Fibroblast of skin of abdomen (primary cell): ENCODE data around the gene TTLL12.
A peak's percentile ranks its signal among the peaks of the same experiment; 100 is the strongest.
"Not testable (repeated sequence)": the region's sequence is repeated elsewhere in the genome, so short reads cannot be mapped to it uniquely, and the experiment has no call there.

Experiments used
- DNase-seq: peaks from one replicate; pipeline ENCODE4 v3.0.0-alpha.2; 2013

TTLL12 gene

DNA sequence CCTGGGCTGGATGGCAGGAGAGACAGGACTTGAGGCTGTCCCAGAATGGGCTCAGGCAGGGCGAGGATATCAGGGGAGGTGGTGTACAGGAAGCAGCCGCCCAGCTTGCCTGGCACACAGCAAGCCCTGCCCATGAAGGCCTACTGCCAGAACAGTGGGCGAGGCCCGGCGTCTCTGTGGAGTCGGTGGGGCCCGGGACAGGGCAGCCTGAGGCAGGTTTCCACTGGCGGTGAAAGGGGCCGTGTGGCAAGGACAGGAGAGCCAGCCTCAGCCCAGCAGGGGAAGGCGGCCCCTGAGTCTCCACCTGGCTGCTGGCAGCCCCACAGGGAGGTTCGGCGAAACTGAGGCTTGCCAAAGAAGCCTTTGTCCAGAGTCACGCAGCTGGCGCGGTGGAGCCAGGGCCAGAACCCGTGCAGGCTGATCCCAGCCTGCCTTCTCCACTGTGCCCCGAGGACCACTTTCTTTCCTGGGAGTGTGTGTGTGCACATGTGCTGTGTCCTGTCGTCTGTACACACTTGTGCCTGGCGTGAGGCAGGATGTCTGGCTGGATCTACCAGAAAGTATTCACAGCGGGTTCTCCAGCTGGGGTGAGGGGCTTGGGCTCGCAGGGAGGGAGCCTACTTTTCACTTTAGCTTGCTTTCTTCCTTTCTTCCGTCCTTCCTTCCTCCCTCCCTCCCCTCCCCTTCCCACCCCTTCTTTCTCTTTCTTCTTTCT lies 34.4 kb downstream of the TTLL12 start:
- DNase-seq, result peak; percentile 30

GRCh38 chr22:43152003-43152356 lies 35.0 kb downstream of the TTLL12 start:
- DNase-seq, result no peak

DNA sequence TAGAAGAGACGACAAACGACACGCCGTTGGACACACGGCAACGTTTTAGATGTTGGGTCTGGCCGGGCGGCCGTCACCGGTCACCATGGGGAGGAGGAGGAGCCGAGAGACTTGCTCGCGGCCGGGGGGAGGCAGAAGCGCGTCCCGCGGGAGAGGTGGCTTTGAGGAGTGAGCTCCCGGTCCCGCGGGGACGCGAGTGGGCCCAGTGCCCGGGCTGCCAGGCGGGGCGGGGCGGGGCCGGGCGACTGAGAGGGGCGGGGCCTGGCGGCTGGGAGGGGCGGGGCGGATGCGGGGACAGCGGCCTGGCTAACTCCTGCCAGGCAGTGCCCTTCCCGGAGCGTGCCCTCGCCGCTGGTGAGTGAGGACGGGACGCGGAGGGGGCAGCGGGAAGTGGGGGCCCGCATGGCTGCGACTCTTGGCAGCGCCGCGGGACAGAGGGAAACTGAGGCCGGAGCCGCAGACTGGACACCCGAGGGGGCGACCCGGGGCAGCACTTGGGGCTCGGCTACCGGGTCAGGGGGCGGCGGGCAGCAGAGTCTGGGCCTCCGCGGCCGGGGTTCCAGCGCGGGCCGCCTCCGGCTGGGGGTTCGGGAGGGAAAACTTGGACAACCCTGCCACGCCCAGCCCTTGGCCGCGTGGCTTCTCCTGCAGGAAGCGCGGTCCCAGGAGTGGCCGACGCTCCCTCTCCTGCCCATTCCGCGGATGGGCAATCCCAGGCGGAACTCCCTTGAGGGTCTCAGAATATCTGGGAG lies 35.5 kb downstream of the TTLL12 start, which contains the start of gene TSPO:
TSS of gene TSPO (plus strand) at position 309 of the 752 bp plus-strand sequence. CDS start 7,680 bp downstream, outside the sequence.
- peak; percentile 51 for DNase-seq

DNA sequence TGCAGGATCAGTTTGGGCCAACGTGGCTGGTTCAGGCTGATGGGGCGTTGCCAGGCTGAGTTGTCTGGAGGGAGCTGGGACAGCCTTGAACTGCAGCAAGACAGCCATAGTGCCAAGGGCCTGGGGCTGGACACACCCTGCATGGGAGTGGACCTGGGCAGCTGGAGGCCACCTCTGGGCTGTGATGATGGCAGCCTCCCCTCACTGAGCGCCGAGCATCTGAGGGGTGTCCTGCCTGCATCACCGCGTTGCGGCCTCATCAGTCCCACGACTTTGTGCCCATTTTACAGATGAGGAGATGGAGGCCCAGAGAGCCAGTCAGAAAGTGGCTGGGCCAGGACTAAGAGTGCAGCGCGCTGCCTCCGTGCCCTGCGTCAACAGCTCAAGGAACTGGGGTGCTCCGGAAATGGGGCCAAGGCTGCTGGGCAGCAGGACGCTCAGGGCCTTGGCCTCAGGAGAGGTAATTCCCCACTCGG lies 36.2 kb downstream of the TTLL12 start:
- no peak for DNase-seq

DNA sequence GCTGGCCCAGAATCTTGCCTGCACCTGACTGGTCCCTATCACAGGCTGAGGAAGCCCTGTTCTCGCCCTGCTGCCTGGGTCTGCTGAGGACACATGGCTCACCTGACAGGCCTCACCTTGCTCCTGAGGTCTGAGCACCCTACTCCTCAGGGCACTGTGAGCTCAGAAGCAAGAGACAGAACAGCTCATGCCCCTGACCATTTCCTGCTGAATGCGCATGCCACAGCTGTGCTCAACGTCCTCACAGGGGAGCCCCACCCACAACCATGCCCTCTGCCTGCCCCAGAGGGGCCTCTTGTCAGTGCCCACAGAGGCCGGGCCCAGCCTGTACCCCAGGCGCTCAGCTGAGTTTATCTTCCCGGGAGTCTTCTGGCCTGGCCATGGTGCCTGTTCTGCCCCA lies 38.4 kb downstream of the TTLL12 start:
- no peak for DNase-seq

DNA sequence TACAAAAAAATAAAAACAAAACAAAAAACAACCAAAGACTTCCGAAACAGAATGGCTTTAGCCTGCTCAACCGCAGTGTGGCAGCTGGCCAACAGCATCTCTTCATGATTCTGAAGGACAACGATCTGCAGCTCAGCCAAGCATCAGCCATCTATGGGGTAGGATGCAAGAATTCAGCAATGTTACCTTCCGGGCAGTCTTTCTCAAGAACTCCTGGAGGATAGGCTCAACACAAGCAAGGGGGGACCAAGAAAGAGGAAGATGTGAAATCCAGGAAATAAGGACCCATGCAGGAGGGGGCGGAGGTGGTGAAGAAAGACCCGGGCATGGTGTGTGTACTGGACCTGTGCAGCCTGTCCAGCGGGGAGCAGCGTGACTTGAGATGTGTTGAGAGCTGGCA lies 39.1 kb downstream of the TTLL12 start:
- DNase-seq, result no peak

DNA sequence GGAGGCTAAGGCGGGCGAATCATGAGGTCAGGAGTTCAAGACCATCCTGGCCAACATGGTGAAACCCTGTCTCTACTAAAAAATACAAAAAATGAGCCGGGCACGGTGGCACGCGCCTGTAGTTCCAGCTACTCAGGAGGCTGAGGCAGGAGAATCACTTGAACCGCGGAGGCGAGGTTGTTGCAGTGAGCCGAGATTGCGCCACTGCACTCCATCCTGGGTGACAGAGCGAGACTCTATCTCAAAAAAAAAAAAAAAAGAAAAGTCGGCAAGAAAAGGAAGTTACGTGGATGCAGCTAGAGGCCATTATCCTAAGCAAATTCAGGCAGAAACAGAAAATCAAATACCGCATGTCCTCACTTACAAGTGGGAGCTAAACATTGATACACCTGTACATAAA lies 40.6 kb downstream of the TTLL12 start:
- not testable (repeated sequence) for DNase-seq

DNA sequence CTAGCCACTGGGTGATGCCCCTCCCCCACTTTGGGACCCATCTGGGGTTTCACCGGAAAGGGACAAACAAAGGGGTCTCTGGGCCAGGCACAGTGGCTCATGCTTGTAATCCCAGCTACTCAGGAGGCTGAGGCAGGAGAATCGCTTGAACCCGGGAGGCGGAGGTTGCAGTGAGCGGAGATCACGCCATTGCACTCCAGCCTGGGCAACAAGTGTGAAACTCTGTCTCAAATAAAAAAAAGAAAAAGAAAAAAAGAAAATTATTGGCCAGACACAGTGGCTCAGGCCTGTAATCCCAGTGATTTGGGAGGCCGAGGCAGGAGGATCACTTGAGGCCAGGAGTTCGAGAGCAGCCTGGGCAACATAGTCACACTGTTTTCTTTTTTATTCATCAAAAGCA lies 41.6 kb downstream of the TTLL12 start:
- DNase-seq, result not testable (repeated sequence)

GRCh38 chr22:43144949-43145348 lies 42.0 kb downstream of the TTLL12 start:
- no peak for DNase-seq

GRCh38 chr22:43142880-43143562 lies 43.9 kb downstream of the TTLL12 start, which contains the start of gene MCAT:
MCAT (minus strand) TSS chr22:43143398; CDS start chr22:43143348, 50 bp downstream.
- DNase-seq, result peak; percentile 72

DNA sequence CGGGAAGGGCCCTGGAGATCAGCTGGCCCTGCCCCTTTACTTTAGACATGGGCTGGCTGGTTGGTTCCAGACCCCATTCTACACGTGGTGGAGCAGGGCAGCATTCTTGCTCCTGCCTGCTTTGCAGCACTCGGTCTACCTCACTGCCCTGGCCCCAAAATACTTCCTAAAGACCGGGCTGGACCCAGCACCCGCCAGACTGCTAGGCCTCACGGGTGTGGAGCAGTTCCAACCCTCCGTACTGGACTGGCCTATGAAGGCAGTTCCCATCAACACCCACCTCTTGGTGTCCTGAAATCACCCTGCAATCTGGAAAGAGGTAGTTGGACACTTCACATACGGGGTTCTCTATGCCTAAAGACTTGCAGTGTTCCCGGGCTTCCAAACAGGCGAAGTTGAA lies 50.1 kb downstream of the TTLL12 start:
- no peak for DNase-seq

- peak; percentile 17 for DNase-seq
These were observed 50.7 kb downstream of the TTLL12 start for GRCh38 chr22:43136255-43136654.

DNA sequence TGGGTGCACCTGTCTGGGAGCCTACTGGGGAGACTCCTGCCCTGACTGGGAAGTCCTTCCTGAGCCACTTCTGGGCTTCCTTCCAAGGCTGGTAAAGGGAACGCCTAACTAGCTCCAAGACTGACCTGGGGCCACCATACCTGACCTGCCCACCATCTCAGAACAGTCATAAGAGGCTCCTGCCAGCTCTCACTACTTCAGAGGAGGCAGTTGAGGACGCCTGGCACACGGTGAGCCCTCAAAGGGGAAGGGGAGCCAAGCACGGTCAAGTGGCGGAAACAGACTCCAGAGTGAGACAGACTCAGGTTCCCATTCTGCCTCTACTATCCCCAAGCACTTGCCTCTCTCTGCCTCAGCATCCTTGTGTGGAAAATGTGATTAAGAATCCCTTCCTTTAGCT lies 51.4 kb downstream of the TTLL12 start:
- DNase-seq, result no peak

DNA sequence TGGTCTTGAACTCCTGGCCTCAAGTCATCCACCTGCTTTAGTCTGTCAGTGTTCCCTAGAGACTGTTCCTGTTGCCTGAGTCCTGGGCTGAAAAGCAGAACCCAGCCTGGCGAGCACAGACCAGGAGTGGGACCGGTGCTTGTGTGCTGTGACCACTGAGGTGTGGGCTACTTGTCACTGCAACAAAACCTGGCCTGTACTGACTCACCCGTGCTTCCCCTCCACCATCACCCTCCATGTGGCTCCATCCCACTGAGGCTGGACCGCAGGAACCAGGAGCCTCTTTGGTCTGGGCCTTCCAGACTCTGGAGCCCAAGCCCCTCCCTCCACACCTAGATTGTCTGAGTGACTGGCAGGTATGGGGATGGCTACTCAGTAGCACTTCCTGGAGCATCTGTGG lies 52.4 kb downstream of the TTLL12 start:
- no peak for DNase-seq

DNA sequence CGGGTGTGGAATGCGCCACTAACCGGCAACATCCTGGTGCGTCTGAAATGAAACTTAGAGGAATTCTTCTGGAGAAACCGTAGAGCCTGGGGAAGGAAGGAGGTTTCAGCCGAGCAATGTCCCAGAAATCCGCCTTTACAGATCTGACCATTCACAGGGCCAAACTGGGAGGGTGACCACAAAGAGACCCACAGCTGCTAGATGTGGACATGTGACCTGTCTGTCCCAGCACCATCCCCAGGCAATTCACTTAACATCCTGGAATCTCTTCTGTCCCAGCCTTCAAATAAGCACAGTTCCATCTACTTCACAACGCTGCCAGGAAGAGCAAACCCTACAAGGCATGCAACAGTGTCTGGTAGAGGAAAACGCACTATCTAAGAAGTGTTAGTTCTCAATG lies 53.5 kb downstream of the TTLL12 start:
- DNase-seq, result no peak

DNA sequence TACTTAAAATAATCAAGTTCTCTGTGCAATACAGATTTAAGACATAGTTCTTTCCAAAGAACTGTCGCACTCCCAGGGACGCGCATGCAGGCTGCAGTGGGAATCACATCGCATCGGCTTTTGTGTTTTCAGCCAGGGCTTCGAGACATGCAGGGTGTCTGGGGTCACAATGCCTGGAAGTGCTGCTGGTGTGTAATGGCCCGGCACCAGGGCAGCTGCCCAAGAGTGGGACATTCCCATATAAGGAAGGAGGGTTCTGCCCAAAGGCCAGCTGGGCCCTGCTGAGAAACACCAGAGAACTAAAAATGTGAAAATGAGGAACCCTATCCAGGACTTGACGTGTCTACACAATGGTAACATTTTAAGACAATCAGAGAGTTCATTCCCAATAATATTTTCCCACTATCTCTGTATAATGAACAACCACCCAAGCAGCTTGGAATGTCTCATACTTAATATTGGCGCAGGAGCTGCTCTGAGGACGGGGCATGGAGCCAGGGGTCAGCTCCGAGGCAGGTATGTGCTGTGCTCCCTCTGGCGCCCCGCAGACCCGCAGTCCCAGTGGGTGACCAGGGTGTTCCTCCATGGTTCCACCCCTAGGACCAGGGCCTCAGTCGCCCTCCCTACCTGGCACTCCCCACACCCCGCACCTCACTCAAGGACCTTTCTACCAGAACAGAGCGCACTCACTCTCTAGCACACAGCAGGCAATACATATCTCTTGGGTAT lies 55.0 kb downstream of the TTLL12 start:
- no peak for DNase-seq

DNA sequence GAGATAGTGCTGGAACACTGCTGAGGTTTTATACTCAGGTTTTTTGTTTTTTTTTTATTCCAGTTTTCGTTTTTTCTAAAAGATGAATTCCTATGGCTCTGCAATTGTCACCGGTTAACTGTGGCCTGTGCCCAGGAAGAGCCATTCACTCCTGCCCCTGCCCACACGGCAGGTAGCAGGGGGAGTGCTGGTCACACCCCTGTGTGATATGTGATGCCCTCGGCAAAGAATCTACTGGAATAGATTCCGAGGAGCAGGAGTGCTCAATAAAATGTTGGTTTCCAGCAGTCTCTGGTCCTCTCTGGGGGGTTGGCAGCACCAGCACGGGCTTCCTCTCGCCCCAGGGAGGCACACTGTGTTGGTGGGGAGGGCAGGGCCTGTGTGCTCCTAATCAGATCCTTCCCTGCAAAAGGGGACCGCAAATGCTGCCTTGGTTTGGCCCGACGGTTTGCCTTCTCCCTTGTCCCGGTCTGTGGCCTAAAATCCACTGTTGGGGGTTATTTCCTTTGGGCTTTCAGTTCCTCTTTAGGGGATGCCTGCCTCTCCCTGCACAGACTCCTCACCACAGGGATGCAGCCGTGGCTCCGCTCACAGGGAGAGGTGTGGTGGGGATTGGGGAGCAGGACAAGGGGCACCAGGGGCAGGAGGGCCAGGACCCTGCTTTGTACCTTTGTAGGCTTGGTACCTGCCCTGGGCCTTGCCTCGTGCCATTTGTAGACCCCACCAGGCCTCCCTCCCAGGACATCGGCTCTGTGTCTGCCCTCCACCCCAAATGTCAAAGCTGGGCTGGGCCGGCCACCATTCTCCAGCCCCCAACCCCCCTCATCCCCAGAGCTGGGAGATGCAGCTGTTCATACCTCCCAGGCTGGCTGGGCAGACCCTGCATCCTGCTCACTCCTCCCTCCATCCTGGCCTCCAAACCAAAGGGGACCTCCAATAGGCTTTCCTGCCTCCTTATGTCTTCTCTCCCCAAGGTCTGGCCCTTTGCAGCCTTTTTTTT lies 57.2 kb downstream of the TTLL12 start:
- no peak for DNase-seq

DNA sequence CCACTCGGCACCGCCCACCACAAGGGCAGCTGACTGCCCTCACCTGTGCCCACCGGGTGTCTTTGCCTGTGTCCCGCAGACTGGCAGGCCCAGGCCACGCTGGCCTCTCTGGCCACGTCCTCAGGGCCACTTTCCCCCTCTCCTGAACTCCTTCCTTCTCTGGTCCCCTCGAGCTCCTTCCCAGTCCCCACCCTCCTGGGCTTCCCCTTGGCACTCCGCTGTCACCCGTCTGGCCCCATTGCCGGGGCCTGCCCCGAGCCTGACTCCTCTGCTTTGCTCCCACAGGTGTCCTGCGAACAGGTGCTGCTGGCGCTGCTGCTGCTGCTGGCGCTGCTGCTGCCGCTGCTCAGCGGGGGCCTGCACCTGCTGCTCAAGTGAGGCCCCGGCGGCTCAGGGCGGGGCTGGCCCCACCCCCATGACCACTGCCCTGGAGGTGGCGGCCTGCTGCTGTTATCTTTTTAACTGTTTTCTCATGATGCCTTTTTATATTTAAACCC lies 58.0 kb downstream of the TTLL12 start:
- DNase-seq, result no peak

DNA sequence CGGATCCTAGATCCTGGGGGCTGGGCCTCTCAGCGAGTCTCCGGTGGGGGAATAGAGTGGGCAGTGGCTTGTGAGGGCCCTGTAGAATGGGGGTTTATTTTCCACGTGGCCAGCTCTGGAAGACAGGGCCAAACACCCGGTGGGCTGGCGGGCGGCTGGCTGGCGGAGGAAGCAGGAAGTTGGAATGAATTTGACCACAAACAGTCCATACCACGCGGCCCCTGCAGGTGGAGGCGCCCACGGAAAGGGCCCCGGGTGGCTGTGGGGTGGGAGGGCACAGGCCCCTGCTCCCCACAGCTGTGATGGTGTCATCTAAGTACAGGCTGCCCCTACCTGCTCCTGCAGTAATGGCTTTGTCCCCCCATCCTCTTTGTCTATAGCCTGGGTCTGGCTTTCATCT lies 58.8 kb downstream of the TTLL12 start:
- no peak for DNase-seq

DNA sequence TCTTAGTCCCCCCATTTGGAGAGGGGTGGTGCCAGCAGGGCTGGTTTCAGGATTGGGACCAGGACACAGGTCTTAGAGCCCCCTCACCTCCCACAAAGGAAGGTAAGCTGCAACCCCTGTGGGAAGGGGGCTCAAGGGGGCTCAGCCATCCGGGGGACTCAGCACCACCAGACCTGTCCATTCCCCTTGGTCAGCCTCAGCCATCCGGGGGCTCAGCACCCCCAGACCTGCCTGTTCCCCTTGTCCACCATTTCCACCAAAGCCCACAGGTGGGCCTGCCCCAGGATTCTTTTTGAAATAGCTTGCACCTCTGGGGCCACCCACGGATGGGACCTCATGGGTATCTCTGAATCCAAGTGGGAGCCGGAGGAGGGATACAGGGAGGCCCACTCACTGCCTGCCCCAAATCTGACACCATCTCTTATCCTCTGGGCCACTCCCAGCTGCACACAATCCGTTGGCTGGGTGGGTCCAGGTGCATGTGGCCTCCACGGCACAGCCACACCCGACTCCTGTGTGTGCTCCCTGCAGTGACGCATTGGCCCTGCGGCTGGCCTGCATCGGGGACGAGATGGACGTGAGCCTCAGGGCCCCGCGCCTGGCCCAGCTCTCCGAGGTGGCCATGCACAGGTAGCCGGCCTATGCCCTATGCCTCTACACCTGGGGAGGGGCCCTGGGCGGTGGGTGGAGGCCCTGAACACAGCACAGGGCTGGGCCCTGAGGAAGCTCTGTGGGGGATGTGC lies 59.6 kb downstream of the TTLL12 start:
- no peak for DNase-seq
